Measurements from ENCODE around the gene C2.

Gene C2

DNA sequence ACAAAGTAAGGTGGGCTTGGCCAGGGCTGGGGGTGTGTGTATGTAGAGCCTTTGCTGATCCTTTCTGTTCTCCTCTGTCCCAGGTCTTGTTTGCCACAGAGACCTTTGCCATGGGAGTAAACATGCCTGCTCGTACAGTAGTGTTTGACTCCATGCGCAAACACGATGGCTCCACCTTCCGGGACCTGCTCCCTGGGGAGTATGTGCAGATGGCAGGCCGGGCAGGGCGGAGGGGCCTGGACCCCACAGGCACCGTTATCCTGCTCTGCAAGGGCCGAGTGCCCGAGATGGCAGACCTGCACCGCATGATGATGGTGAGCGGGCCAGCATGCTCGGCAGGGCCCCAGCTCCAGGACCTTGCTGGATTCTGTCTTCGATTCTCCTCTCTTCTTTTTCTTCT is 38.2 kb downstream of the C2 start:
- TF ChIP-seq, protein P1, sequence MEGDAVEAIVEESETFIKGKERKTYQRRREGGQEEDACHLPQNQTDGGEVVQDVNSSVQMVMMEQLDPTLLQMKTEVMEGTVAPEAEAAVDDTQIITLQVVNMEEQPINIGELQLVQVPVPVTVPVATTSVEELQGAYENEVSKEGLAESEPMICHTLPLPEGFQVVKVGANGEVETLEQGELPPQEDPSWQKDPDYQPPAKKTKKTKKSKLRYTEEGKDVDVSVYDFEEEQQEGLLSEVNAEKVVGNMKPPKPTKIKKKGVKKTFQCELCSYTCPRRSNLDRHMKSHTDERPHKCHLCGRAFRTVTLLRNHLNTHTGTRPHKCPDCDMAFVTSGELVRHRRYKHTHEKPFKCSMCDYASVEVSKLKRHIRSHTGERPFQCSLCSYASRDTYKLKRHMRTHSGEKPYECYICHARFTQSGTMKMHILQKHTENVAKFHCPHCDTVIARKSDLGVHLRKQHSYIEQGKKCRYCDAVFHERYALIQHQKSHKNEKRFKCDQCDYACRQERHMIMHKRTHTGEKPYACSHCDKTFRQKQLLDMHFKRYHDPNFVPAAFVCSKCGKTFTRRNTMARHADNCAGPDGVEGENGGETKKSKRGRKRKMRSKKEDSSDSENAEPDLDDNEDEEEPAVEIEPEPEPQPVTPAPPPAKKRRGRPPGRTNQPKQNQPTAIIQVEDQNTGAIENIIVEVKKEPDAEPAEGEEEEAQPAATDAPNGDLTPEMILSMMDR (IDR thresholded peaks at IDR 0.05): no peak
- no peak overlapping the region for H3K27ac ChIP-seq
- no peak for DNase-seq (ENCODE audit: low spot score)
- H3K4me3 ChIP-seq: no peak overlapping the region

DNA sequence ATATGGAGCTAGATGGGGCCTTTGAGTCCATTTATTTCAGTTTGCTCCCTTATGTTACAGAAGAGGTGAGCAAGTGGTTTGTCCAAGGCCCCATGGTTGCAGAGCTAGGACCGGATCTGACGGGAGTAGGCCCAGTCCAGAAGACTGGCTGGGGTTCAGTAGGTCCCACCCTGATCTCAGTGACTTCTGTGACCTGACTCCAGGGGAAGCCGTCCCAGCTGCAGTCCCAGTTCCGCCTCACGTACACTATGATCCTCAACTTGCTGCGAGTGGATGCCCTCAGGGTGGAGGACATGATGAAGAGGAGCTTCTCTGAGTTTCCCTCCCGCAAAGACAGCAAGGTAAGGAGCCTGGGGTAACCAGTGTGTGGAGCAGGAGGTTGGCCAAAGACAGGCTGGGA is 39.0 kb downstream of the C2 start:
- no peak overlapping the region for H3K27ac ChIP-seq
- H3K4me3 ChIP-seq: no peak overlapping the region
- no peak for DNase-seq (ENCODE audit: low spot score)
- TF ChIP-seq, protein P1 (IDR thresholded peaks at IDR 0.05): no peak

DNA sequence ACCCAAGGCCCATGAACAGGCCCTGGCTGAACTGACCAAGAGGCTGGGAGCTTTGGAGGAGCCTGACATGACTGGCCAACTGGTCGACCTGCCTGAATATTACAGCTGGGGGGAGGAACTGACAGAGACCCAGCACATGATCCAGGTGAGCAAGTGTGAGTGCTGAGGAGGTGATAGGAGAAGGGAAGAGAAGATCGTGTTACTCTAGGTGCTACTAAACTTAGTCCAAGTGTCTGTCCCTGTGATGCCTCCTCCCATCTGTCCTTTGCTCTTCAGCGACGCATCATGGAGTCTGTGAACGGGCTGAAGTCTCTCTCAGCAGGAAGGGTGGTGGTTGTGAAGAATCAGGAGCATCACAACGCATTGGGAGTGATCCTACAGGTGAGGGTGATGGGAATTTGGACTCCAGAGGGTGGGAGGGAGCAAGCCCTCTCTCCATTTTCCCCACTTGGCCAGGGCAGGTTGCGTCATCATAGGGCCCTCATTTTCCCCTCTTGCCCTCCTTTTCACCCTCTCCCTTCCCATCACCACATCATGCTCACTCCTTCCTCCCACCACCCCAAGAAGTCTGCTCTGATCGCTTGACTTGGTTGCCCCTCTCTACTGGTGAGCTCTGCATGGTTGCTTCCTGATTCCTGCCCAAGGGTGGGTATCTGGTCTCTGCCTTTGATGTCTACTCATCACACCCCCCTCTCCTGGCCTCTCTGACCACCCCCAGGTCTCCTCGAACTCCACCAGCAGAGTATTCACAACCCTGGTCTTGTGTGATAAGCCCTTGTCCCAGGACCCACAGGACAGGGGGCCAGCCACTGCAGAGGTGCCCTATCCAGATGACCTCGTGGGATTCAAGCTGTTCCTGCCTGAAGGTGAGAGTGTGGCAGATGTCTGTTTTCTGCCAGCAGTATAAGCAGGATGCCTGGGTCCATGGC is 39.7 kb downstream of the C2 start:
- no peak overlapping the region for H3K4me3 ChIP-seq
- H3K27ac ChIP-seq: no peak overlapping the region
- no peak for DNase-seq (ENCODE audit: low spot score)
- TF ChIP-seq, protein P1 (IDR thresholded peaks at IDR 0.05): no peak

DNA sequence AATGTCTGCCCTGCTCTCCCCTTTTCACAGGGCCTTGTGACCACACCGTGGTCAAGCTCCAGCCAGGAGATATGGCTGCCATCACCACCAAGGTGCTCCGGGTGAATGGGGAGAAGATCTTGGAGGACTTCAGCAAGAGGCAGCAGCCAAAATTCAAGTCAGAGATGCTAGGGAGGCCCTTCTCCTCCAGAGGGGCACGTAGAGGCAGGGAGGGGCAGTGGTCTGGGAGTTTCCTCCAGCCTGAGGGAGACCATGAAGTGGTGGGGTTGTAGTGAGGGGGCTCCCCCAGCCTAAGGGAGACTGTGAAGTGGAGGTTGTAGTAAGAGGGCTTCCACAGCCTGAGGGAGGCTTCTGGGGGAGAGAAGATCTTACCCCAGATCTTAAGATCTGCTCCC is 40.4 kb downstream of the C2 start:
- Histone ChIP-seq H3K4me3 (no peak overlapping the region), H3K27ac (no peak overlapping the region)
- DNase-seq (ENCODE audit: low spot score): no peak
- TF ChIP-seq, protein P1 (IDR thresholded peaks at IDR 0.05): no peak

DNA sequence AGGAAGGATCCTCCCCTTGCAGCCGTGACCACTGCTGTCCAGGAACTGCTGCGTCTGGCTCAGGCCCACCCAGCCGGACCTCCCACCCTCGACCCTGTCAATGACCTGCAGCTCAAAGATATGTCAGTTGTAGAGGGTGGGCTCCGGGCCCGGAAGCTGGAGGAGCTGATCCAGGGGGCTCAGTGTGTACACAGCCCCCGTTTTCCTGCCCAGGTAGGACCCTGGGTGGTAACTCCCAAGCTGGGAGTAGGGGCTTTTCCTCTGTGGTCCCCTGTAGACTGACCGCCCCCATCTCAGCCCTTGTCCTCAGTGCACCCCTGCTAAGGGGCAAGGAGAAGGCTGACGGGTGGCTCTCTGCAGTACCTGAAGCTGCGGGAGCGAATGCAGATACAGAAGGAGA is 40.8 kb downstream of the C2 start:
- DNase-seq (ENCODE audit: low spot score): no peak
- Histone ChIP-seq H3K4me3 (no peak overlapping the region), H3K27ac (no peak overlapping the region)
- TF ChIP-seq, protein P1 (IDR thresholded peaks at IDR 0.05): no peak

DNA sequence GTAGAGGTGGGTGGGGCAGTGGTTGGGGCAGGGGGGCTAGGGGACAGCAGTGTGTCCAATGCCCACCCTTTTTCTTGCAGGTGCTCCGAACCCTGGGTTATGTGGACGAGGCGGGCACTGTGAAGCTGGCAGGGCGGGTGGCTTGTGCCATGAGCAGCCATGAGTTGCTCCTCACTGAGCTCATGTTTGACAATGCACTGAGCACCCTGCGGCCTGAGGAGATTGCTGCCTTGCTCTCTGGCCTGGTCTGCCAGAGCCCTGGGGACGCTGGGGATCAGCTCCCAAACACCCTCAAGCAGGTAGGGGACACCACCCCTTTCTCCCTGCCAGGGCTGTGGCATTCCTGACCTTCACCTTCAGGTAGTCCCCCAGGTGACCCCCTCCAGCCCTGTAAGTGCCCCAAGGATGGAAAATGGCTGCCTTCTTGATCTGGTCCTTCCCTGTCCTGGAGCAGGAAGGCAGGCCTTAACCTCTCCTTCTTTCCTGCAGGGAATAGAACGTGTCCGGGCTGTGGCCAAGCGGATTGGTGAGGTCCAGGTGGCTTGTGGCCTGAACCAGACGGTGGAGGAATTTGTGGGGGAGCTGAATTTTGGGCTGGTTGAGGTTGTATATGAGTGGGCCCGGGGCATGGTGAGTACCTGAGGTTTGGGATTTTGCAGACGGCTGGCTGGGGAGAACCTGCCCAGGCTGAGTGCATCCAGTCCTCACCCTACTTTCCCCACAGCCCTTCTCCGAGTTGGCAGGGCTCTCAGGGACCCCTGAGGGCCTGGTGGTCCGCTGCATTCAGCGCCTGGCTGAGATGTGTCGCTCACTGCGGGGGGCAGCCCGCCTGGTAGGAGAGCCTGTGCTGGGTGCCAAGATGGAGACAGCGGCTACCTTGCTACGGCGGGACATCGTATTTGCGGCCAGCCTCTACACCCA is 41.5 kb downstream of the C2 start:
- TF ChIP-seq, protein P1 (IDR thresholded peaks at IDR 0.05): no peak
- no peak overlapping the region for H3K4me3 ChIP-seq
- no peak overlapping the region for H3K27ac ChIP-seq
- no peak for DNase-seq (ENCODE audit: low spot score)

Measured in coronary artery (tissue), 2 donors.